Measurements from ENCODE around the gene OR13D1. TPM values are rescaled to one million over a fixed set of nuclear protein-coding genes. Genes with fewer than 3 reads are reported as not detected.

OR13D1 gene
- total and polyA plus RNA-seq, 2 donors (not counting 1 experiment from before 2014, with no cell fraction given), result not detected

- no peak for TF ChIP-seq EZH2 (IDR thresholded peaks at IDR 0.05; ENCODE audit: borderline replicate concordance, insufficient read depth, low read depth, low read length, poor library complexity, severe bottlenecking)
- no peak for TF ChIP-seq CTCF (IDR thresholded peaks at IDR 0.05)
- no peak overlapping the region for H3K4me2 ChIP-seq (replicated peaks; ENCODE audit: low read depth, low read length, poor library complexity, severe bottlenecking)
- ChIA-PET CTCF (no interaction called here), POLR2A (no interaction called here)
- WGBS (ENCODE audit: insufficient coverage), result no CpG with 5 or more reads among the region's 2 CpGs
- ATAC-seq (ENCODE audit: low read depth) (no peak), DNase-seq (no peak)
- H3K9ac ChIP-seq (ENCODE audit: low read length), result no peak overlapping the region
- no peaks in the 10 kb centered on the region for H3K36me3 ChIP-seq (replicated peaks in 1 of 2; ENCODE audit: control extremely low read depth in 1 of 2, control insufficient read depth in 1 of 2, extremely low read depth in 1 of 2, insufficient read depth in 2 of 2, low read length in 1 of 2)
- H3K9me3 ChIP-seq (ENCODE audit: control extremely low read depth in 1 of 3, control insufficient read depth in 2 of 3, insufficient read depth in 1 of 3, low read length in 2 of 3), result no peaks in the 10 kb centered on the region
- H3K27me3 Mint-ChIP-seq, result peaks cover 3% of the 10 kb centered on the region
- no peaks in the 10 kb centered on the region for H4K20me1 ChIP-seq (ENCODE audit: control insufficient read depth, insufficient read depth, low read length, poor library complexity, severe bottlenecking)
- intact Hi-C loops (cut with micrococcal nuclease), result no loop called here
- H3K9me3 Mint-ChIP-seq (ENCODE audit: insufficient read depth), result no peaks in the 10 kb centered on the region
- no peak overlapping the region for H2AFZ ChIP-seq (ENCODE audit: insufficient read depth, low read depth, low read length, poor library complexity, severe bottlenecking)
- no peak overlapping the region for H3K4me3 ChIP-seq (ENCODE audit: control extremely low read depth in 1 of 5, extremely low read depth in 1 of 5, insufficient read depth in 1 of 5, low read depth in 2 of 5, low read length in 4 of 5)
- no peak overlapping the region for H3K27ac Mint-ChIP-seq
- H3K27me3 ChIP-seq (replicated peaks in 1 of 4; ENCODE audit: control extremely low read depth in 1 of 4, control insufficient read depth in 3 of 4, insufficient read depth in 4 of 4, low read length in 3 of 4), result no peaks in the 10 kb centered on the region
- no peak overlapping the region for H3K27ac ChIP-seq (ENCODE audit: low read length in 2 of 2)
- H3K4me3 Mint-ChIP-seq, result no peak overlapping the region
- H3K79me2 ChIP-seq (ENCODE audit: control insufficient read depth, insufficient read depth, low read length), result no peaks in the 10 kb centered on the region
- no peaks in the 10 kb centered on the region for H3K4me1 ChIP-seq (ENCODE audit: control insufficient read depth in 2 of 2, insufficient read depth in 2 of 2, low read length in 2 of 2)
- H3K4me1 Mint-ChIP-seq, result no peaks in the 10 kb centered on the region
Observed at GRCh38 chr9:104675611-104676010, 18.7 kb upstream of the OR13D1 start.

- ATAC-seq (ENCODE audit: low read depth), result no peak
- Histone ChIP-seq H3K9ac (ENCODE audit: low read length) (no peak overlapping the region), H3K4me2 (replicated peaks; ENCODE audit: low read depth, low read length, poor library complexity, severe bottlenecking) (no peak overlapping the region), H3K4me1 (ENCODE audit: control insufficient read depth in 2 of 2, insufficient read depth in 2 of 2, low read length in 2 of 2) (peaks cover 3 to 5% of the 10 kb centered on the region in 2 donors), H2AFZ (ENCODE audit: insufficient read depth, low read depth, low read length, poor library complexity, severe bottlenecking) (peak overlapping the region; percentile 6), H4K20me1 (ENCODE audit: control insufficient read depth, insufficient read depth, low read length, poor library complexity, severe bottlenecking) (no peaks in the 10 kb centered on the region), H3K27ac (ENCODE audit: low read length in 2 of 2) (no peak overlapping the region), H3K36me3 (replicated peaks in 1 of 2; ENCODE audit: control extremely low read depth in 1 of 2, control insufficient read depth in 1 of 2, extremely low read depth in 1 of 2, insufficient read depth in 2 of 2, low read length in 1 of 2) (no peaks in the 10 kb centered on the region), H3K79me2 (ENCODE audit: control insufficient read depth, insufficient read depth, low read length) (no peaks in the 10 kb centered on the region), H3K27me3 (replicated peaks in 1 of 4; ENCODE audit: control extremely low read depth in 1 of 4, control insufficient read depth in 3 of 4, insufficient read depth in 4 of 4, low read length in 3 of 4) (no peaks in the 10 kb centered on the region), H3K4me3 (ENCODE audit: control extremely low read depth in 1 of 5, extremely low read depth in 1 of 5, insufficient read depth in 1 of 5, low read depth in 2 of 5, low read length in 4 of 5) (peak overlapping the region in 1 of 5 experiments; percentile 6), H3K9me3 (ENCODE audit: control extremely low read depth in 1 of 3, control insufficient read depth in 2 of 3, insufficient read depth in 1 of 3, low read length in 2 of 3) (no peaks in the 10 kb centered on the region)
- Mint-ChIP-seq H3K9me3 (ENCODE audit: insufficient read depth) (no peaks in the 10 kb centered on the region), H3K27ac (no peak overlapping the region), H3K27me3 (peaks cover 3% of the 10 kb centered on the region), H3K4me3 (no peak overlapping the region), H3K4me1 (peaks cover 6% of the 10 kb centered on the region)
- CTCF ChIA-PET, result no interaction called here
- POLR2A ChIA-PET, result no interaction called here
- WGBS (ENCODE audit: insufficient coverage), result no CpG with 5 or more reads among the region's 3 CpGs
- DNase-seq, result peak; percentile 39
- intact Hi-C loops (cut with micrococcal nuclease), result no loop called here
- TF ChIP-seq CTCF (IDR thresholded peaks at IDR 0.05), result peak; percentile 56
- no peak for TF ChIP-seq EZH2 (IDR thresholded peaks at IDR 0.05; ENCODE audit: borderline replicate concordance, insufficient read depth, low read depth, low read length, poor library complexity, severe bottlenecking)
Observed at GRCh38 chr9:104682642-104683041, 11.7 kb upstream of the OR13D1 start.
